ENCODE results near the gene PPP2R5D.

DNA sequence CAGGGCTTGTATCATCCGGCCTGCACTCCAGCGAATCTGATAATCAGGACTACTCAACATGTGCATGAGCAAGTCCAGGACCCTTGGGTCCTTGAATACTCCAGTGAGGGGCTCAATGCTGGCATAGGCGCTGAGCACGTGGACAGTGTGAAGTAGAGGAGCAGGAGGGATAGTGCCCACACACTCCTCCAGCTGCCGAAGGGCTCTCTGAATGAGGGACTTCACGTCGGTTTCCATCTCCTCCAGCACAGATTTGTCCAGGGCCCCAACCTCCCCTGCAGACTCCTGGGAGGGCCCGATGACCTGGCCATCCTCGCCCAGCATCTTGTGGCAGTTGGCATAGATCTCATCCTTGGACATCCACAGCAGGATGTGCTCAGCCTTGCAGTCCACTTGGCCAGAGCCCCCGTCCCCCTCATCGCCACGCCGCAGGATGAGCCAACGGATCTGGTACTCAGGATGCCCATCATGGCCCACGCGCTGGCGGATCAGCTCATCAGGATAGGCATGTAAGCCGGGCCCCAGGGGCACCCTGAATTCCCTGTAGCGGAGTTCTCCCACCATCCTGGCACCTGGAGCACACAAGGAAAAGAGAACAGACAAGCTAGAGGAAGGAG lies 68.0 kb downstream of the PPP2R5D start:
- TF ChIP-seq BHLHE40 (IDR thresholded peaks at IDR 0.05; ENCODE audit: low read depth, low read length): no peak
- TF ChIP-seq, protein P1, sequence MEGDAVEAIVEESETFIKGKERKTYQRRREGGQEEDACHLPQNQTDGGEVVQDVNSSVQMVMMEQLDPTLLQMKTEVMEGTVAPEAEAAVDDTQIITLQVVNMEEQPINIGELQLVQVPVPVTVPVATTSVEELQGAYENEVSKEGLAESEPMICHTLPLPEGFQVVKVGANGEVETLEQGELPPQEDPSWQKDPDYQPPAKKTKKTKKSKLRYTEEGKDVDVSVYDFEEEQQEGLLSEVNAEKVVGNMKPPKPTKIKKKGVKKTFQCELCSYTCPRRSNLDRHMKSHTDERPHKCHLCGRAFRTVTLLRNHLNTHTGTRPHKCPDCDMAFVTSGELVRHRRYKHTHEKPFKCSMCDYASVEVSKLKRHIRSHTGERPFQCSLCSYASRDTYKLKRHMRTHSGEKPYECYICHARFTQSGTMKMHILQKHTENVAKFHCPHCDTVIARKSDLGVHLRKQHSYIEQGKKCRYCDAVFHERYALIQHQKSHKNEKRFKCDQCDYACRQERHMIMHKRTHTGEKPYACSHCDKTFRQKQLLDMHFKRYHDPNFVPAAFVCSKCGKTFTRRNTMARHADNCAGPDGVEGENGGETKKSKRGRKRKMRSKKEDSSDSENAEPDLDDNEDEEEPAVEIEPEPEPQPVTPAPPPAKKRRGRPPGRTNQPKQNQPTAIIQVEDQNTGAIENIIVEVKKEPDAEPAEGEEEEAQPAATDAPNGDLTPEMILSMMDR (conservative IDR thresholded peaks at IDR 0.05; ENCODE audit: low read depth, low read length): no peak
- no peak for TF ChIP-seq POLR2A (IDR thresholded peaks at IDR 0.05; ENCODE audit: low read depth, low read length)
- TF ChIP-seq RCOR1 (IDR thresholded peaks at IDR 0.05; ENCODE audit: insufficient replicate concordance, low read length): no peak
- no peak for TF ChIP-seq RAD21 (IDR thresholded peaks at IDR 0.05; ENCODE audit: low read length)

Data from IMR-90 (cell line).